Measurements from ENCODE around the gene SHC3.

SHC3 gene

GRCh38 chr9:88996921-88997235 lies 181.7 kb downstream of the SHC3 start:
- no peak for DNase-seq

GRCh38 chr9:88996046-88996920 lies 182.3 kb downstream of the SHC3 start:
- no peak for DNase-seq

- no peak for DNase-seq
Measured at GRCh38 chr9:88995627-88996026, 183.0 kb downstream of the SHC3 start.

GRCh38 chr9:88995200-88995577 lies 183.4 kb downstream of the SHC3 start:
- DNase-seq = no peak

- no peak for DNase-seq
Measured at GRCh38 chr9:88994469-88995199, 184.0 kb downstream of the SHC3 start.

- DNase-seq = no peak
Measured at GRCh38 chr9:88993871-88994460, 184.7 kb downstream of the SHC3 start.

- DNase-seq = no peak
Measured at GRCh38 chr9:88993327-88993726, 185.3 kb downstream of the SHC3 start.

- no peak for DNase-seq
Measured at GRCh38 chr9:88992556-88992955, 186.1 kb downstream of the SHC3 start.

DNA sequence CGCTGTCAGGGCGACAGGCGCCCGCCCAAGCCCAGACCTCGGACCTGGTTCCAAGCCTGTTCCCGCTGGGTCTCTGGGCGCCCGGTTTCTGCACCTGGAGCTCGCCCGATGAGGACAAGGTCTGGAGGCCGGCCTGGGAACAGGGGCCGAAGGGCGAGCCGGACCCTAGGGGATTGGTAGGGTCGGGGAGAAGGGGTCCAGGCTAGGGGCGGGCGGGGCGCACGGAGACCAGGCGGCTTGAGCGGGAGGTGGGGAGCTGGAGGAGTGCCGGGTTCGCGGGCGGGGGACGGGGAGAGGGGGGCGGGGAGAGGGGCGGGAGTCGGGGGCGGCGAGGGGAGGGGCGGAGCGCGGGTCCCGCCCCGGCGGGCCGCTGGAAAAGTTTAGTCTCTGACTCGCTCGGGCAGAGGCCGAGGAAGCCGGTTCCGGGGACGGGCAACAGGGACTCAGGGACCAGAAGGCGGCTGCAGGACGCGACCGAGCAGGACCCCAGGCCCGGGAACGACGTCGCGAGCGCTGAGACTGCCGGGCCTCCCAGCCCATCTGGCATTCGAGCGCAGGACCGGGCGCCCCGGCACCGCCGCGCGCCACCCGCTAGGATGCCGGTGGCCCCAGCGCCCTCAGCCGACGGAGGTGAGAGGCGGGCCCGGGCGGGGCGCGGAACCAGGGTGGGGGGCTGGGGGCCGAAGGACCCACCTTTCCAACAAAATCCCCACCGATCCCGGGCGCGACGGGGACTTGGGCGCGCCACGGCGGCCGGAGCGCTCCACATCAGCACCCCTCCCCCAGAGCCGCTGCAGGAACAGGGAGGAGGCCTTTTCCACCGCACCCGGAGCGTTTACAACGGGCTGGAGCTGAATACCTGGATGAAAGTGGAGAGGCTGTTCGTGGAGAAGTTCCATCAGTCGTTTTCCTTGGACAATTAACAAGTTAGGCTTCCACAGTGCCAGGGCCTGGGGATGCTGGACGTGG lies 187.3 kb downstream of the SHC3 start, which contains the start of gene S1PR3:
Gene S1PR3, plus strand, starts transcription at position 403 of the 969 bp plus-strand sequence. CDS start 9,733 bp downstream, outside the sequence.
- DNase-seq = peak; percentile 56

DNA sequence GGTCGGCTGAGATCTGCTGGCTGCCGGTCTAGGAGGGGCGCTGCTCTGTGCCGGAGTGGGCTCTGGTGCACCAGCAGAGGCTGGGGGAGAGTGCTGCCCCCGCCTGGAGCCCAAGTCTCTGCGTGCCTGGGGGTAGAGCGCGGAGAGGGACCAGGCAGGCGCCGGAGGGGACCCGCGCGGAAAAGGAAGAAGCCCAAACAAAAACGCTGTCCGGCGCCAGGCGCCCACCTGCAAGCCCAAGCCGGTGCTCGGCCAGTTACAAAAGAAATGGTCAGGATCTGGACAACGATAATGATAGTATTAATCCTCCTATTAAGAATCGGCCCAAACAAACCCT lies 187.9 kb downstream of the SHC3 start:
- no peak for DNase-seq

DNA sequence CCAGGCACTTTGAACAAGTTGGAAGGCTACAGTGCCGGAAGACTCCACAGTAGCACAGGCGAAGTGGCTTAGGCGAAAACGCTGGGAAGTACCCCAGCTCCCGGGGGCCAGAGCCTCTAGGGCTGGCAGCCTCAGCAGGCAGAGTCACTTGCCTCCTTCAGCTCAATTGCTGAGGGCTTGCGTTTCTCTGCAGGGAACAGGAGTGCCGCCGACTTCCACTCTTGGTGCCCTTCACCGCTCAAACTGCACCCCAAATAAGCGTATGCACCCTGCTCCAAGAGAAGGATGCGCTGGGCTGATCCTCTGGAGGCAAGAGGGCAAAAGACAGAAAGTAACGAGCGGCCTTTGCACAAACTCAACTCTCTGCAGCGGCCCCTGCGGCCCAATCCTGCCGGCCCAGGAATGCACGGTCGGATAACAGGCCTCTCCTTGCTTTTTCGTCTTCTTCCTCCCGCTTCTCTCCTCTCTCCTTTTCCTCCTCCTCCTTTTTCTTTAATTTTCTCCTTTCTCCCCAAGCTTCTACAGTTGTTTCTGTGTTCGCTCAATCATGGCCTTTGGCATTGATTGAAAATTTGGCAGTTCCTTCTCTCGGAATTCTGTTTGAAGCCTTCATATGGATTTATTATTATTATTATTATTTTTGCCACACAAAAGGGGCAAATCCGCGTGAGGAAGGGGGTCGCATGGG lies 188.4 kb downstream of the SHC3 start:
- no peak for DNase-seq

GRCh38 chr9:88988796-88989641 lies 189.6 kb downstream of the SHC3 start:
- DNase-seq = no peak

- DNase-seq = no peak
Measured at GRCh38 chr9:88987661-88988060, 191.0 kb downstream of the SHC3 start.

DNA sequence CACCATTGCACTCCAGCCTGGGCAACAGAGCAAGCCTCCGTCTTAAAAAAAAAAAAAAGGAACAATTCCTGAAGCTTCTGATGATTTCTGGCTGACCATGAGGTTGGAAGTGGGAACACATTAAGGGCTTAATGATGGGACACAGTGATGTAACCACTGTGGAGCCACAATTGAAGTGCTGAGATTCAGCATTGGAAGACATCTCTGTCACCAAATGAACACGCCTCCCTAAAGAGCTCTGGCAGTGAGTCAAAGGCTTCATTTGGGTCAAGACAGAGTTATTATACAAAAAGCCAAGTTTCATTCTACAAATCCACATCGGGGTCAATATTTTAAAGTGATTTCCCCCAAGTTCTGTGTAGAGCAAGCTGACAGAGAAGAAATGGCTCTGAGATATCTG lies 191.8 kb downstream of the SHC3 start:
- DNase-seq = no peak

- no peak for DNase-seq
Measured at GRCh38 chr9:88985616-88986015, 193.0 kb downstream of the SHC3 start.

GRCh38 chr9:88984543-88984883 lies 194.1 kb downstream of the SHC3 start:
- no peak for DNase-seq

- DNase-seq = no peak
Measured at GRCh38 chr9:88983865-88984542, 194.6 kb downstream of the SHC3 start.

- no peak for DNase-seq
Measured at GRCh38 chr9:88980740-88981203, 197.8 kb downstream of the SHC3 start.

DNA sequence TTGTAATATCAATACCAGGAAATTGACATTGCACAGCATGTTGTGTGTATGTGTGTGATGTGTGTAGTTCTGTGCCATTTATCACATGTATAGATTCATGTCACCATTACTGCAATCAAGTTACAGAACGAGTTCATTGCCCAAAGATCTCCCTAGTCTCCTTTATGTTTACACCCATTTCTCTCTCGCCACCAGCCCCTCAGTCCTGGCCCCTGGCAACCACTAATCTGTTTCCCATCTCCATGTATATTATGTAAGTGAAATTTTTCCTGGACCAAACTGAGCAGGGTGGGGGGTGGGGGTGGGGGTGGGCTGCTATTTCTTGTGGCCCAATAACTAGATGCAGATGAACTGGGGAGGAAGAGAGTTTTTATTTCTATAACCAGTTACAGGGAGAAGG lies 198.8 kb downstream of the SHC3 start:
- no peak for DNase-seq

DNA sequence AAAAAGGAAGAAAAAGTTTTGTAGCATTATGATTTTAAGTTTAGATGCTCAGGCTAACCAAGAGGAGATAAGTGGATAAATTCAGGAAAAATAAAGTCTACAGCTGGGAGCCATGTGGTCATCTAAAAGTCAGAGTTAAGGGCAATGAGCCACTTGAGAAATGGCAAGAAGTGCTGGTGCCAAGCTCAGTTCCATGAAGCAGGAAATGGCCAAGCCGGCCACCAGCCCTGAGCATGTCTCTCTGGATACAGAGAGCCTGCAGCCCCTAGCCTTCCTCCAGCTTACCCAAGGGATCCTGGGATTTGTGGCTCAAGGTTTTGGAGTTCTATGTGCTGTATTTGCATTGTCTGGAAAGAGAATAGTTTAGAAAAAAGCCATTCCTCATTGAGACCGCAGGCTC lies 199.6 kb downstream of the SHC3 start:
- DNase-seq = no peak

DNA sequence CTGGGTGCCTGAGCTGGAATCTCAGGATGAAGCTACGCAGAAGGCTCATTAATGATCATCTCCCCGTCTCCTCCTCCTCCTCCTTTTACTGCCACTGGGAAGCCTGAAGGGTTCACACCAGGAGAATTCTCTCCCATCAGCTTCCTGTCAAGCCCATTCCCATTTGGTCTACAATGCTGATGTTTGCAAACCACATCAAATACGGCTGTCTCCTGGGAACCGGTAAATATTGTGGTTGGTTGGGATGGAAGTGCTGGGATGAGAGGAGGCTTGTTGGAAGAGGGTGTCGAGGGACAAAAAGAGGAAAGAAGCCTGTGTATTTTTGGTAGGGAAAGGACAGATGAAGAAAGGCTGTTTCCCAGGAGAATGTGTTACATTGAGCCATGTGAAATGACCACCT lies 200.6 kb downstream of the SHC3 start:
- no peak for DNase-seq

All from stimulated activated CD4-positive, alpha-beta T cell treated with anti-CD3 and anti-CD28 coated beads, Interleukin-12 subunit alpha, Interleukin-12 subunit beta, amount 100 ng/mL, for 4 hours (primary cell).